Ectodermal cell (in vitro differentiated cells): ENCODE results near the gene DMXL1.
"Not testable (repeated sequence)": the region's sequence is repeated elsewhere in the genome, so short reads cannot be mapped to it uniquely, and the experiment has no call there.

Source experiments
- H3K27ac ChIP-seq: 2 replicates; pipeline ENCODE4 v1.7.0; 2013; ENCODE audit warnings: mild to moderate bottlenecking, low read depth, low read length; ENCODE audit not compliant: insufficient read depth, poor library complexity, severe bottlenecking
- H3K27me3 ChIP-seq: 2 replicates; pipeline ENCODE4 v1.7.0; 2013; ENCODE audit warnings: mild to moderate bottlenecking, low read length; ENCODE audit not compliant: insufficient read depth, control insufficient read depth, poor library complexity, severe bottlenecking
- H3K36me3 ChIP-seq: one replicate; pipeline ENCODE4 v1.7.0; 2013; ENCODE audit warnings: low read length; ENCODE audit not compliant: control insufficient read depth, insufficient read depth
- H3K4me1 ChIP-seq: one replicate; pipeline ENCODE4 v1.7.0; 2013; ENCODE audit warnings: low read length; ENCODE audit not compliant: control insufficient read depth, insufficient read depth
- H3K4me3 ChIP-seq: 2 replicates; pipeline ENCODE4 v1.7.0; 2013; ENCODE audit warnings: low read depth, low read length, control low read depth; ENCODE audit not compliant: insufficient read depth
- H3K9me3 ChIP-seq: 2 replicates; pipeline ENCODE4 v1.7.0; 2013; ENCODE audit warnings: mild to moderate bottlenecking, low read length, moderate library complexity; ENCODE audit not compliant: control insufficient read depth
- WGBS, 2 experiments: methylation state at CpG; one replicate each; pipeline ENCODE4 v1.1.7; 2013; ENCODE audit warnings: missing lambda C conversion rate in 2 of 2; 5-methylcytosine and 5-hydroxymethylcytosine counted together

DMXL1 gene

GRCh38 chr5:119168401-119168800 lies 97.5 kb downstream of the DMXL1 start:
- Histone ChIP-seq H3K27ac (no peak overlapping the region), H3K9me3 (no peaks in the 10 kb centered on the region), H3K36me3 (no peaks in the 10 kb centered on the region), H3K4me3 (no peak overlapping the region), H3K4me1 (no peaks in the 10 kb centered on the region), H3K27me3 (no peaks in the 10 kb centered on the region)
- WGBS, 2 experiments: 100% methylated on average over 1 of the region's 1 CpG

GRCh38 chr5:119171686-119172085 lies 100.8 kb downstream of the DMXL1 start:
- H3K36me3 ChIP-seq: no peaks in the 10 kb centered on the region
- H3K27me3 ChIP-seq: no peaks in the 10 kb centered on the region
- no peaks in the 10 kb centered on the region for H3K4me1 ChIP-seq
- H3K27ac ChIP-seq: no peak overlapping the region
- no peak overlapping the region for H3K4me3 ChIP-seq
- H3K9me3 ChIP-seq: no peaks in the 10 kb centered on the region

- 92 to 95% methylated on average over 2 of the region's 2 CpGs for WGBS, 2 experiments
- Histone ChIP-seq H3K4me3 (no peak overlapping the region), H3K9me3 (no peaks in the 10 kb centered on the region), H3K27ac (no peak overlapping the region), H3K4me1 (no peaks in the 10 kb centered on the region), H3K27me3 (no peaks in the 10 kb centered on the region), H3K36me3 (no peaks in the 10 kb centered on the region)
Measured at GRCh38 chr5:119174578-119175163, 103.8 kb downstream of the DMXL1 start.

- Histone ChIP-seq H3K27me3 (no peaks in the 10 kb centered on the region), H3K4me1 (no peaks in the 10 kb centered on the region), H3K27ac (no peak overlapping the region), H3K9me3 (no peaks in the 10 kb centered on the region), H3K36me3 (no peaks in the 10 kb centered on the region), H3K4me3 (no peak overlapping the region)
- WGBS, 2 experiments: 97 to 100% methylated on average over 1 to 3 of the region's 3 CpGs
Measured at GRCh38 chr5:119176785-119177184, 105.9 kb downstream of the DMXL1 start.

GRCh38 chr5:119177226-119177625 lies 106.3 kb downstream of the DMXL1 start:
- Histone ChIP-seq H3K27me3 (no peaks in the 10 kb centered on the region), H3K4me3 (no peak overlapping the region), H3K4me1 (no peaks in the 10 kb centered on the region), H3K27ac (no peak overlapping the region), H3K9me3 (no peaks in the 10 kb centered on the region), H3K36me3 (no peaks in the 10 kb centered on the region)
- WGBS, 2 experiments: 100% methylated on average over 2 of the region's 3 CpGs

GRCh38 chr5:119178435-119178834 lies 107.5 kb downstream of the DMXL1 start:
- Histone ChIP-seq H3K4me1 (no peaks in the 10 kb centered on the region), H3K36me3 (no peaks in the 10 kb centered on the region), H3K27me3 (no peaks in the 10 kb centered on the region), H3K9me3 (no peaks in the 10 kb centered on the region), H3K27ac (no peak overlapping the region), H3K4me3 (no peak overlapping the region)
- 79 to 86% methylated on average over 1 to 2 of the region's 2 CpGs for WGBS, 2 experiments

- no peak overlapping the region for H3K4me3 ChIP-seq
- 88 to 100% methylated on average over 1 of the region's 1 CpG for WGBS, 2 experiments
Measured at GRCh38 chr5:119179857-119180641, 109.2 kb downstream of the DMXL1 start.

GRCh38 chr5:119185512-119185911 lies 114.6 kb downstream of the DMXL1 start:
- H3K4me1 ChIP-seq, H3K27me3 ChIP-seq, H3K27ac ChIP-seq, H3K4me3 ChIP-seq, H3K9me3 ChIP-seq, H3K36me3 ChIP-seq: not testable (repeated sequence)
- WGBS, 2 experiments: 50 to 63% methylated on average over 2 of the region's 2 CpGs

More at GRCh38 chr5:119179857-119180641, 109.2 kb downstream of the DMXL1 start:
- no peaks in the 10 kb centered on the region for H3K27me3 ChIP-seq
- no peaks in the 10 kb centered on the region for H3K4me1 ChIP-seq
- no peaks in the 10 kb centered on the region for H3K9me3 ChIP-seq
- H3K27ac ChIP-seq: no peak overlapping the region
- H3K36me3 ChIP-seq: no peaks in the 10 kb centered on the region

- Histone ChIP-seq H3K36me3 (no peaks in the 10 kb centered on the region), H3K4me3 (no peak overlapping the region), H3K27me3 (no peaks in the 10 kb centered on the region), H3K4me1 (no peaks in the 10 kb centered on the region), H3K9me3 (no peaks in the 10 kb centered on the region), H3K27ac (no peak overlapping the region)
- WGBS, 2 experiments: 83 to 92% methylated on average over 4 to 6 of the region's 7 CpGs
Measured at GRCh38 chr5:119187776-119188529, 117.1 kb downstream of the DMXL1 start.

- no peaks in the 10 kb centered on the region for H3K36me3 ChIP-seq
- WGBS, 2 experiments: 97 to 100% methylated on average over 1 of the region's 1 CpG
Measured at GRCh38 chr5:119190470-119191095, 119.7 kb downstream of the DMXL1 start.

More at GRCh38 chr5:119190470-119191095, 119.7 kb downstream of the DMXL1 start:
- Histone ChIP-seq H3K27ac (no peak overlapping the region), H3K4me3 (no peak overlapping the region), H3K27me3 (no peaks in the 10 kb centered on the region), H3K4me1 (no peaks in the 10 kb centered on the region), H3K9me3 (no peaks in the 10 kb centered on the region)
